ENCODE measurements around the gene C2orf68. TPM values are rescaled to one million over a fixed set of nuclear protein-coding genes. Genes with fewer than 3 reads are reported as not detected.

C2orf68 gene
- total RNA-seq, 1 experiment from 2014 or later, result 34.3 TPM

GRCh38 chr2:85596486-85597143 lies 15.3 kb downstream of the C2orf68 start:
- Mint-ChIP-seq H3K27me3 (ENCODE audit: insufficient read depth, unreplicated experiment) (no peaks in the 10 kb centered on the region), H3K9me3 (ENCODE audit: unreplicated experiment) (no peaks in the 10 kb centered on the region), H3K4me3 (ENCODE audit: unreplicated experiment) (peak overlapping the region; percentile 98), H3K36me3 (ENCODE audit: insufficient read depth, unreplicated experiment) (peaks cover 21% of the 10 kb centered on the region), H3K4me1 (ENCODE audit: insufficient read depth, unreplicated experiment) (peaks cover 19% of the 10 kb centered on the region), H3K27ac (ENCODE audit: low read depth, unreplicated experiment) (peak overlapping the region; percentile 98)
- ChIA-PET CTCF (interaction anchor here (1.0 to 2.4 kb wide), 4 partner anchors 11 to 176 kb away, joined by 3 to 9 read pairs (median 4); no protein-coding TSS in a partner anchor), POLR2A (interaction anchor here (0.7 to 5.2 kb wide), 17 partner anchors 8 to 509 kb away, joined by 3 to 113 read pairs (median 6); partner anchors contain the start of genes C2orf68, ELMOD3, GGCX and POLR1A)
- BruUV-seq (replicated peaks), result no TSS peak
- intact Hi-C loops (cut with micrococcal nuclease), result no loop called here
- DNase-seq (ENCODE audit: unreplicated experiment), result no peak
- TF ChIP-seq CTCF (IDR thresholded peaks at IDR 0.05; ENCODE audit: unreplicated experiment), result no peak

- no peaks in the 10 kb centered on the region for H3K9me3 Mint-ChIP-seq (ENCODE audit: unreplicated experiment)
- H3K4me1 Mint-ChIP-seq (ENCODE audit: insufficient read depth, unreplicated experiment), result peaks cover 19% of the 10 kb centered on the region
- no TSS peak for BruUV-seq (replicated peaks)
- peak overlapping the region; percentile 98 for H3K4me3 Mint-ChIP-seq (ENCODE audit: unreplicated experiment)
- peaks cover 19% of the 10 kb centered on the region for H3K36me3 Mint-ChIP-seq (ENCODE audit: insufficient read depth, unreplicated experiment)
- CTCF ChIA-PET, result interaction anchor here (0.5 to 2.4 kb wide), 6 partner anchors 8 to 176 kb away, joined by 3 to 10 read pairs (median 4); no protein-coding TSS in a partner anchor
- intact Hi-C loops (cut with micrococcal nuclease), result no loop called here
- POLR2A ChIA-PET, result interaction anchor here (0.7 to 5.2 kb wide), 27 partner anchors 8 to 510 kb away, joined by 3 to 113 read pairs (median 5); partner anchors contain the start of genes C2orf68, ELMOD3, GGCX and POLR1A
- H3K27me3 Mint-ChIP-seq (ENCODE audit: insufficient read depth, unreplicated experiment), result no peaks in the 10 kb centered on the region
- H3K27ac Mint-ChIP-seq (ENCODE audit: low read depth, unreplicated experiment), result peak overlapping the region; percentile 98
- DNase-seq (ENCODE audit: unreplicated experiment), result no peak
- TF ChIP-seq CTCF (IDR thresholded peaks at IDR 0.05; ENCODE audit: unreplicated experiment), result no peak
Measured at GRCh38 chr2:85596026-85596333, 15.9 kb downstream of the C2orf68 start.

- Mint-ChIP-seq H3K27ac (ENCODE audit: low read depth, unreplicated experiment) (peak within 1 kb of the TSS; percentile 98), H3K9me3 (ENCODE audit: unreplicated experiment) (no peaks in the 10 kb centered on the region), H3K27me3 (ENCODE audit: insufficient read depth, unreplicated experiment) (no peaks in the 10 kb centered on the region), H3K4me1 (ENCODE audit: insufficient read depth, unreplicated experiment) (peaks cover 19% of the 10 kb centered on the region), H3K4me3 (ENCODE audit: unreplicated experiment) (peak within 1 kb of the TSS; percentile 98), H3K36me3 (ENCODE audit: insufficient read depth, unreplicated experiment) (peaks cover 18% of the 10 kb centered on the region)
- POLR2A ChIA-PET, result interaction anchor here (0.6 to 5.2 kb wide), 38 partner anchors 9 to 605 kb away, joined by 3 to 113 read pairs (median 4); partner anchors contain the start of genes C2orf68, ELMOD3, GGCX and POLR1A
- peak; percentile 99 for DNase-seq (ENCODE audit: unreplicated experiment)
- TF ChIP-seq CTCF (IDR thresholded peaks at IDR 0.05; ENCODE audit: unreplicated experiment), result no peak
- BruUV-seq (replicated peaks), result no TSS peak
- intact Hi-C loops (cut with micrococcal nuclease), result no loop called here
- CTCF ChIA-PET, result interaction anchor here (0.5 to 2.4 kb wide), 8 partner anchors 9 to 175 kb away, joined by 3 to 10 read pairs (median 4); no protein-coding TSS in a partner anchor
Measured at GRCh38 chr2:85595301-85596025, 16.4 kb downstream of the C2orf68 start, which contains the start of gene RNF181. Gene RNF181 (plus strand): TSS chr2:85595745. CDS start chr2:85595764, 19 bp downstream.
